K562 (cell line): ENCODE results near the gene ACOD1.

Experiments used
- CHD4 ChIP-seq: fragments of 200-600 bp; sonication (generic); IDR thresholded peaks from 3 replicates; pipeline ENCODE4 v1.6.1; 2012; ENCODE audit warnings: low read depth, mild to moderate bottlenecking, mixed read lengths, low read length, inconsistent platforms; ENCODE audit not compliant: insufficient read depth, insufficient replicate concordance, poor library complexity, severe bottlenecking
- E2F4 ChIP-seq: sonication (generic); formaldehyde crosslinking; IDR thresholded peaks from 2 replicates; pipeline ENCODE4 v1.8.0; 2022; ENCODE audit warnings: mild to moderate bottlenecking, low read depth, missing genetic modification reagents
- ELK3 ChIP-seq: fragments of 450-650 bp; formaldehyde crosslinking; IDR thresholded peaks from 2 replicates; pipeline ENCODE4 v1.4.0; 2020; ENCODE audit warnings: mild to moderate bottlenecking
- HES1 ChIP-seq: fragments of 450-650 bp; IDR thresholded peaks from 2 replicates; pipeline ENCODE4 v1.6.1; 2016; ENCODE audit warnings: low read depth, mild to moderate bottlenecking, moderate library complexity
- NR3C1 ChIP-seq: sonication (generic); formaldehyde crosslinking; IDR thresholded peaks from 2 replicates; pipeline ENCODE4 v1.8.1; 2022; ENCODE audit warnings: missing genetic modification reagents
- SP2 ChIP-seq: IDR thresholded peaks from 2 replicates; pipeline ENCODE4 v1.6.1; 2011; ENCODE audit warnings: mild to moderate bottlenecking, low read depth, low read length, moderate library complexity; ENCODE audit not compliant: poor library complexity, severe bottlenecking; ENCODE audit errors: extremely low read depth
- TARDBP ChIP-seq: fragments of 450-650 bp; IDR thresholded peaks from 2 replicates; pipeline ENCODE4 v1.6.1; 2016
- TCF7L2 ChIP-seq: fragments of 150-350 bp; IDR thresholded peaks from 2 replicates; pipeline ENCODE4 v1.6.1; 2016; ENCODE audit warnings: low read depth, mild to moderate bottlenecking, low read length, moderate library complexity
- TRIM28 ChIP-seq: fragments of 450-650 bp; IDR thresholded peaks from 2 replicates; pipeline ENCODE4 v1.6.1; 2017
- ZNF274 ChIP-seq: IDR thresholded peaks from 2 replicates; pipeline ENCODE4 v1.6.1; 2011; ENCODE audit warnings: low read depth, mild to moderate bottlenecking, low read length, moderate library complexity, borderline replicate concordance
- ZNF280B ChIP-seq: fragments of 250-450 bp; sonication (Bioruptor Pico); IDR thresholded peaks from 2 replicates; pipeline ENCODE4 v1.5.1; 2021; ENCODE audit warnings: mild to moderate bottlenecking
- ZNF551 ChIP-seq: fragments of 250-450 bp; sonication (Bioruptor Pico); IDR thresholded peaks from 2 replicates; pipeline ENCODE4 v1.5.0; 2021; ENCODE audit warnings: mild to moderate bottlenecking, moderate library complexity

- TF ChIP-seq ZNF280B (CRISPR knock-in tag) (no peak), SP2 (no peak), ELK3 (CRISPR knock-in tag) (no peak), ZNF274 (no peak), NR3C1 (CRISPR knock-in tag) (no peak), TRIM28 (no peak), HES1 (no peak), TCF7L2 (no peak), ZNF551 (CRISPR knock-in tag) (no peak), E2F4 (CRISPR knock-in tag) (no peak), TARDBP (no peak), CHD4 (no peak)
Observed at GRCh38 chr13:76921516-76921915, 26.8 kb upstream of the ACOD1 start.
